ENCODE data around the gene TACC2.

GRCh38 chr10:122276611-122277208 is 287.7 kb downstream of the TACC2 start:
- TF ChIP-seq, protein P1, sequence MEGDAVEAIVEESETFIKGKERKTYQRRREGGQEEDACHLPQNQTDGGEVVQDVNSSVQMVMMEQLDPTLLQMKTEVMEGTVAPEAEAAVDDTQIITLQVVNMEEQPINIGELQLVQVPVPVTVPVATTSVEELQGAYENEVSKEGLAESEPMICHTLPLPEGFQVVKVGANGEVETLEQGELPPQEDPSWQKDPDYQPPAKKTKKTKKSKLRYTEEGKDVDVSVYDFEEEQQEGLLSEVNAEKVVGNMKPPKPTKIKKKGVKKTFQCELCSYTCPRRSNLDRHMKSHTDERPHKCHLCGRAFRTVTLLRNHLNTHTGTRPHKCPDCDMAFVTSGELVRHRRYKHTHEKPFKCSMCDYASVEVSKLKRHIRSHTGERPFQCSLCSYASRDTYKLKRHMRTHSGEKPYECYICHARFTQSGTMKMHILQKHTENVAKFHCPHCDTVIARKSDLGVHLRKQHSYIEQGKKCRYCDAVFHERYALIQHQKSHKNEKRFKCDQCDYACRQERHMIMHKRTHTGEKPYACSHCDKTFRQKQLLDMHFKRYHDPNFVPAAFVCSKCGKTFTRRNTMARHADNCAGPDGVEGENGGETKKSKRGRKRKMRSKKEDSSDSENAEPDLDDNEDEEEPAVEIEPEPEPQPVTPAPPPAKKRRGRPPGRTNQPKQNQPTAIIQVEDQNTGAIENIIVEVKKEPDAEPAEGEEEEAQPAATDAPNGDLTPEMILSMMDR (IDR thresholded peaks at IDR 0.05), result no peak
- TF ChIP-seq POLR2A (IDR thresholded peaks at IDR 0.05), result no peak
